GM18526 (cell line): ENCODE measurements around the gene PYCR2.

Source experiments
- POLR2A ChIP-seq: IDR thresholded peaks from 3 replicates; pipeline ENCODE4 v1.6.1; 2011; ENCODE audit not compliant: insufficient read length; ENCODE audit errors: extremely low read depth

Gene PYCR2

GRCh38 chr1:225923692-225924555 is at the start of gene PYCR2:
Gene PYCR2, minus strand, starts transcription at chr1:225924250. Its CDS starts 140 bp downstream, at chr1:225924110.
- peak; percentile 93 for TF ChIP-seq POLR2A

DNA sequence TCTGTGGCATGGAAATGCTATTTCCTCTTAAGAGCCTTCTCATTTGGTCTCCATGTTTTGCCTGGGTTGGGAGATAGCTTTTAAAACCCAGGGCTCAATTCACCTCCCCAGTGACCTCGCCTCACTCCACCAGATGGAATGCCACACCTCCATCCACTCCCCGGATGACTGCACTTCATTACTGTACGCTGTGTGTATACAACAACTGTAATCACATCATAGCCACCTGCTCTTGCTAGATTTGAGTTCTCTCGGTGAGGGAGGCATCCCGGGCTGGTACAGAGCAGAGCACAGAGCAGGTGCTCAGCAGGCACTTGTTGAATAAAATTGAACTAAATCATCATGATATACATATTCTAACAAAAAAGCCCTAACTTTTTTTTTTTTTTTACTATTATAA is 49.1 kb upstream of the PYCR2 start:
- TF ChIP-seq POLR2A = no peak

- no peak for TF ChIP-seq POLR2A
These were observed 48.5 kb upstream of the PYCR2 start for GRCh38 chr1:225972344-225973152.

GRCh38 chr1:225965231-225965630 is 41.2 kb upstream of the PYCR2 start:
- no peak for TF ChIP-seq POLR2A

DNA sequence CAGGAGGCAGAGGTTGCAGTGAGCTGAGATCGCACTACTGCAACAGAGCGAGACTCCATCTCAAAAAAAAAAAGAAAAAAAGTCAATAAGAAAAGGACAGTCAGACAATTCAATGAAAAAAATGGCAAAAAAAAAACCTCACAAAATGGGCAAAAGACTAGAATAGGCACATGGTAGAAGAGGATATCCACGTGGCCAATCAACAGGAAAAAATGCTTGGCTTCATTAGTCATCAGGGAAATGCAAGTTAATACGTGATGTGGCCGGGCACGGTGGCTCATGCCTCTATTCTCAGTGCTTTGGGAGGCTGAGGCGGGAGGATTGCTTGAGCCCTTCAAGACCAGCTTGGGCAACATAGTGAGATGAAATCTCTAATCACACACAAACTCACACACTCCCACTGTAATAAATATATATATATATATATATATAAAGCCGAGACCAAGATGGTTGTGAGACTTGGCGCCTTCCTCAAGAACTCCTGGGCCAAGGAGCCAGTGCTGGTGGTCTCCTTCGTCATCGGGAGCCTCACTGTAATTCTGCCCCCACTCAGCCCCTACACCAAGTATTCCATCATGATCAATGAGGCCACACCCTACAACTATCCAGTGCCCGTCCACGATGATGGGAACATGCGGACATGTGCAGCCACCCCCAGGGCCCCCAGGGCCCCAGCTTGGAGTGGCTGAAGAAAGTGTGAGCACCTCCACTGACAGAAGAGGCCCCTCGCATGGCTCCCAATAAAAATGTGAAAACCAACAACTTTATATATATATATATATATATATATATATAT is 39.9 kb upstream of the PYCR2 start:
- TF ChIP-seq POLR2A = no peak

GRCh38 chr1:225962440-225962975 is 38.5 kb upstream of the PYCR2 start:
- TF ChIP-seq POLR2A = no peak

DNA sequence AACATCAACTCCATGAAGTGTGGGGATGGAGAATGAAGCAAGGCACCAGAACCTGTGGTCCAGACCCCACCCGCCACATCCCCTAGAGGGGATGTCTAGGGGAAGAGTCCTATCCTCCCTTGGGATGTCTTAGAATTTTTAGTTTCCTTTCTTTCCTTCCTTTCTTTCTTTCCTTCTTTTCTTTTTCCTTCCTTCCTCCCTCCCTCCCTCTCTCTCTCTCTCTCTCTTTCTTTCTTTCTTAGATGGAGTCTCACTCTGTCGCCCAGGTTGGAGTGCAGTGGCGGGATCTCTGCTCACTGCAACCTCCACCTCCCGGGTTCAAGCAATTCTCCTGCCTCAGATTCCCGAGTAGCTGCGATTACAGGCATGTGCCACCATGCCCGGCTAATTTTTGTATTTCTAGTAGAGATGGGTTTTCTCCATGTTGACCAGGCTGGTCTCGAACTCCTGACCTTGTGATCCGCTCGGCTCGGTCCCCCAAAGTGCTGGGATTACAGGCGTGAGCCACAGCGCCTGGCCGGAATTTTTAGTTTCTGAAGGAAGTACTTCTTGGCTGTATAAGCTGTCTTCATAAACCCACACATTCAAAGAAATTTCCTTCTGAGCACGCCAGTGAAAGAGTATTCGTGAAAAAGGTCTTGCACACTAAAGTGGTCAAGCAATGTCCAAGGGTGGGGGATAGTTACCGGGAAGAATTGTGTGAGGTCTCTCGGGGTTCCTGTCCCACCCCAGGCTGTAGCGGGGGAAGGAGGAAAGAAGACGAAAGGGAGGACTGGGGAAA is 37.8 kb upstream of the PYCR2 start:
- TF ChIP-seq POLR2A = no peak

- no peak for TF ChIP-seq POLR2A
These were observed 34.0 kb upstream of the PYCR2 start for GRCh38 chr1:225958041-225958440.

DNA sequence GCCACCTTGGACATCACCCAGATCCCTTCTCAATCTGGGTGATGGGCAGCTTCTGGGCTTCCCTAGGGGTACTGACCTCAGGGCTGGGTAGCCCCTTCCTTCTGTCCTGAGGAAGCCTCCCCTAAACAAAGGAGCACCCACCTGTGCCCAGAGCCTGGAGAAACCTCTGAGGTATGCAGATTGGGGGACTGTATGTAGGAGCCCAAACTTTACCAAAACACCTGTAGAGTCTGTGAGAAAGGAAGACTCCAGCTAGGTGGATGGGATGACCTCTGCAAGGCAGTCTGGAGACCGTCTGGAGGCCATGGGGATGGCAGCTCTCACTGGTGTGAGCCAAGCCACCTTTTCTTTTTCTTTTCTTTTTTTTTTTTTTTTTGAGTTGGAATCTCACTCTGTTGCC is 30.7 kb upstream of the PYCR2 start:
- TF ChIP-seq POLR2A = no peak

DNA sequence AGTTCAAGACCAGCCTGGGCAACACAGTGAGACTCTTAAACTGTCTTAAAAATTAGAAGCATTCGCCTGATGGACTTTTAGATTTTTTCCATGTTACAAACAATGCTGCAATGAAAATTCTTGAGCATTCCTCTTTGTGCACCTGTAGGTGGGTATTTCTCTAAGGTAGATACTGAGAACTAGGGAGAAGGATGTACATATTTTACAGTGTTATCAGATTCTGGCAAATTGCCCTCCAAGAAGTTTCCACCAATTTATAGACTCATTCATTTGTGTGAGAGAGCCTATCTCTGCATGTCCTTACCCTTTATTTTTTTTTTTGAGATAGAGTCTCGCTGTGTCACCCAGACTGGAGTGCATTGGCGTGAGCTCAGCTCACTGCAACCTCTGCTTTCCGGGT is 29.3 kb upstream of the PYCR2 start:
- no peak for TF ChIP-seq POLR2A

DNA sequence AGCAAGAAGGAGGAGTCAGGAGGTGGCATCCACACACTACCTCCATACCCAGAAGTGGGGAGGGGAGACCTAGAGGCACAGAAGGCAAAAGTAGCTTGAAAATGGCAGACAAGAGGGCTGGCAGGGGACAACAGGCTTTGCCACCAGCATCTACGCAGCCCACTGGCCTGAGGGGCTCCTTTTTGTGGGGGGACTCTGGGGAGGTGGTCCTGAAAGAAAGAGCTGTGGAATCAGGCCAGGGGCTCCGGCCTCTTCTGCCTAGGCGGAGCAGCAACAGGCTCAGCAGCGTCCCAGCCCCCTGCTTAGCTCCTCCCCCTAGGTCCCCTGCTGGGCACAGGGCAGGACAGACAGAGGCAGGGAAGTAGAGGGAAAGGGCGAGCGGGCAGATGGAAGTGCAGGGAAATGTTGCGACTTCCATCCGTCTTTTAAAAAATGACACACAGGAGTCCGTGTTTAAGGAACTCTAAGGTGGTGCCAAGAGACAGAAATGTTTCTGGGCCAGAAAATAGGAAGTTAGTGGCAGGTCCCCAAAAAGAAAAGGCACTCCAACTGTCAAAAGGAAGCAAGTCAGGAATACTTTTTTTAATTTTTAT is 27.0 kb upstream of the PYCR2 start:
- no peak for TF ChIP-seq POLR2A

DNA sequence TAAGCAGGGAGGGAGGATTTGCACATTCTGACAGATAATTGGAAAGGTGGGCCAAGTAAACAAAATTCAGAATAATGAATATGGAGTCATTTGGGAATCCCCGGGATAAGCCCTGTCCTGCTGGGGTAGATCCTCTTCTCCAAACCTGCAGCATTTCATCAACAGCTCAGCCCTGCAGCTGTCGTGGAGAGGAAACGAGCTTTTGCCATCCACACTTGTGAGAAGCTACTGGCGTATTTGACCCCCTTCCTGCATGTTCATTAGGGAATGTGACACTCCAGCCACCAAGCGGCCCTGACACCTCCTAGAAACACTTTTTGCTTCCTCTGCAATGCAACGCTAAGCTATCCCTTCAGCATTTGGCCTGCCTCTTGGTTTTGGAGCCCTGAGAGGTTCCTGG is 25.0 kb upstream of the PYCR2 start:
- TF ChIP-seq POLR2A = no peak

- no peak for TF ChIP-seq POLR2A
These were observed 22.8 kb upstream of the PYCR2 start for GRCh38 chr1:225946803-225947202.

DNA sequence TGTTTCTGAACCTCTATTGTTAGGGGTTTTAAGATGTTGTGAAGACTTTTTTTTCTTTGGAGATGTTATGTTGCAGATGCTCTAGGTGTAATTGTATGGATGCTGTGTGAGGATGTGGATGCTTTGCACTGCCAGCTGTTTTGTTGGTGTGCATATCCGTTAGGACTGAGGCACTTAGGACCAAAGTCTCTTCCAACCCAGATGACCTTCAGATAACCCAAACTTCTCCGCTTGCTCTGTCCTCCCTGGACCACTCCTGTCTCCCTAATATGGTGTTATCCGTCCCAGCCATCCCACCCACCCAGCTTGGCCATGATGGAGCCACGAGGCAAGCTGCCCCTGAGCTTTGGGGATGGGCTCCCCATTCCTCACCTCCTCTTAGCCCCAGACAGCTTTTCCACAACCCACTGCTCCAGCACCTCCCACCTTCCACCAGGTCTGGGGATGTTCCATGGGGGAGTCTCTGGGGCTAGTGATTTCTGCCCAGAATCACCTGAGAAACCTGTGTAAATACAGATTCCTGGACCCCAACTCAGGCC is 22.1 kb upstream of the PYCR2 start:
- no peak for TF ChIP-seq POLR2A
